Thoracic aorta endothelial cell (primary cell): ENCODE measurements around the gene STAT1. TPM values are rescaled to one million over a fixed set of nuclear protein-coding genes. Genes with fewer than 3 reads are reported as not detected.

ENCODE experiments used
- total RNA-seq: library from RNA; depleted of rRNA; stranded (reverse); fragments of >200 nt; gene quantifications from 2 replicates; pipeline ENCODE4 v1.2.3, GENCODE V29; 2012

STAT1 gene
- total RNA-seq, result 70.6 and 109 TPM in 2 replicates

GRCh38 chr2:191013932-191014652 lies at the start of gene STAT1:
Gene STAT1, minus strand, starts transcription at chr2:191014171. Its CDS starts 4,168 bp downstream, at chr2:191010003.

Other genes with a start within 250 kb of the STAT1 start
- gene GLS, start 133.3 kb downstream of the STAT1 start, total RNA-seq, result 278 and 335 TPM in 2 replicates
- 0.07 and 0.27 TPM in 2 replicates for gene STAT4, start 136.8 kb upstream of the STAT1 start, total RNA-seq
- gene MYO1B, start 231.2 kb upstream of the STAT1 start, total RNA-seq, result 45.5 and 84.6 TPM in 2 replicates